ENCODE results near the gene OR7G1. TPM values are rescaled to one million over a fixed set of nuclear protein-coding genes. Genes with fewer than 3 reads are reported as not detected.
A peak's percentile ranks its signal among the peaks of the same experiment; 100 is the strongest.

OR7G1 gene
- polyA plus RNA-seq, 4 donors, result not detected

DNA sequence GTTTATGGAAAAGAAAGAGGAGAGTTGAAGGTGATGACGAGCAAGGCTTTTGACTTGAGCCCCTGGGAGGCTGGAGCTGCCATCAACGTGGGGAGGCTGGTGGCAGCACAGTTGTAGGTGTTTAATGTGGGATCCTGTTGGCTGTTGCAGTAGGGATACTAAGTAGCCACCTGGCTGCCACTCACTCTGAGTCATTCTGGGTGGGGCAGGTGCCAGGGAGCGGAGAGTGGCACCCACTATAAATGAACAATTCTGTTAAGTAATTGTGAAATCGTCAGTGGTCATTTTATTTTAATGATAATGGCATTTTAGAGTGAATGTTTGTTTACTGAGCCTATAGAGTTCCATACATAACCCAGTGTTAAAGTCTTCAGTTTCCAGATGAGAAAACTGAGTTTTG is 34.4 kb upstream of the OR7G1 start:
- 85 to 93% (median 88%) methylated on average over 4 of the region's 4 CpGs for WGBS, 3 donors
- Histone ChIP-seq H3K9me3 (ENCODE audit: control insufficient read depth in 2 of 2, insufficient read depth in 1 of 2, low read depth in 1 of 2, low read length in 1 of 2) (peaks cover 2 to 78% of the 10 kb centered on the region in 2 donors), H3K4me3 (ENCODE audit: low read depth in 1 of 3, low read length in 3 of 3) (no peak overlapping the region), H3K36me3 (ENCODE audit: control insufficient read depth in 3 of 3, insufficient read depth in 2 of 3, low read depth in 1 of 3, low read length in 3 of 3) (peaks cover 2 to 37% (median 7%) of the 10 kb centered on the region in 3 donors), H3K4me1 (ENCODE audit: control insufficient read depth in 3 of 3, insufficient read depth in 2 of 3, low read depth in 1 of 3, low read length in 2 of 3) (no peaks in the 10 kb centered on the region), H3K27ac (ENCODE audit: low read depth in 1 of 3, low read length in 2 of 3) (no peak overlapping the region), H3K27me3 (ENCODE audit: control insufficient read depth in 3 of 3, insufficient read depth in 3 of 3, low read length in 3 of 3) (no peaks in the 10 kb centered on the region)
- FAIRE-seq (no peak), DNase-seq (peak in 1 of 2 donors; percentile 5)

GRCh38 chr19:9148697-9149096 is 33.1 kb upstream of the OR7G1 start:
- Histone ChIP-seq H3K4me3 (ENCODE audit: low read depth in 1 of 3, low read length in 3 of 3) (no peak overlapping the region), H3K27me3 (ENCODE audit: control insufficient read depth in 3 of 3, insufficient read depth in 3 of 3, low read length in 3 of 3) (no peaks in the 10 kb centered on the region), H3K27ac (ENCODE audit: low read depth in 1 of 3, low read length in 2 of 3) (no peak overlapping the region), H3K36me3 (ENCODE audit: control insufficient read depth in 3 of 3, insufficient read depth in 2 of 3, low read depth in 1 of 3, low read length in 3 of 3) (peaks cover 2 to 35% (median 4%) of the 10 kb centered on the region in 3 donors), H3K9me3 (ENCODE audit: control insufficient read depth in 2 of 2, insufficient read depth in 1 of 2, low read depth in 1 of 2, low read length in 1 of 2) (peaks cover 2 to 80% of the 10 kb centered on the region in 2 donors), H3K4me1 (ENCODE audit: control insufficient read depth in 3 of 3, insufficient read depth in 2 of 3, low read depth in 1 of 3, low read length in 2 of 3) (no peaks in the 10 kb centered on the region)
- DNase-seq (no peak), FAIRE-seq (no peak)
- 96 to 98% (median 97%) methylated on average over 3 of the region's 3 CpGs for WGBS, 3 donors

DNA sequence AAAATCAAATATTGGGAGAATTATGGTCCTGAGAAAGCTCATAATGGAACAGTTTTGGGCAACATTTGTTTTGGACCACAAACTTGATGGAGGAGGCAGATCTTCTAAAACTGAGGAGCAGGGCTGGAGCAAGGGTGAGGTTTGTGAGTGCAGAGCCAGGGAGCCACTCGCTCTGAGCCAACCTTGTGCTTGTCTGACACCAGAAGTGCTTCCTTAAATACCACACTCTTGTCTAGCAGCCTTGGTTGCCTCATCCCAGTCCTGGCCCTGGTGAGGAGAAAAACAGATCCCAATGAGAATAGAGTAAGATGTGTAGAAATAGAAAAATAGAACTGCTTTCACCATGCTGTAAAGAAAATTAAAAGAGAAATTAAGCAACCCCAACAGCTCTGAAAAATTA is 31.3 kb upstream of the OR7G1 start:
- H3K27ac ChIP-seq (ENCODE audit: low read depth in 1 of 3, low read length in 2 of 3), result no peak overlapping the region
- H3K4me3 ChIP-seq (ENCODE audit: low read depth in 1 of 3, low read length in 3 of 3), result no peak overlapping the region
- H3K27me3 ChIP-seq (ENCODE audit: control insufficient read depth in 3 of 3, insufficient read depth in 3 of 3, low read length in 3 of 3), result no peaks in the 10 kb centered on the region
- H3K36me3 ChIP-seq (ENCODE audit: control insufficient read depth in 3 of 3, insufficient read depth in 2 of 3, low read depth in 1 of 3, low read length in 3 of 3), result peaks cover 0 to 30% (median 2%) of the 10 kb centered on the region in 3 donors
- FAIRE-seq (no peak), DNase-seq (no peak)
- H3K4me1 ChIP-seq (ENCODE audit: control insufficient read depth in 3 of 3, insufficient read depth in 2 of 3, low read depth in 1 of 3, low read length in 2 of 3), result peaks cover 0 to 2% (median 0%) of the 10 kb centered on the region in 3 donors
- 93 to 100% (median 100%) methylated on average over 1 of the region's 1 CpG for WGBS, 3 donors
- peaks cover 2 to 62% of the 10 kb centered on the region in 2 donors for H3K9me3 ChIP-seq (ENCODE audit: control insufficient read depth in 2 of 2, insufficient read depth in 1 of 2, low read depth in 1 of 2, low read length in 1 of 2)

DNA sequence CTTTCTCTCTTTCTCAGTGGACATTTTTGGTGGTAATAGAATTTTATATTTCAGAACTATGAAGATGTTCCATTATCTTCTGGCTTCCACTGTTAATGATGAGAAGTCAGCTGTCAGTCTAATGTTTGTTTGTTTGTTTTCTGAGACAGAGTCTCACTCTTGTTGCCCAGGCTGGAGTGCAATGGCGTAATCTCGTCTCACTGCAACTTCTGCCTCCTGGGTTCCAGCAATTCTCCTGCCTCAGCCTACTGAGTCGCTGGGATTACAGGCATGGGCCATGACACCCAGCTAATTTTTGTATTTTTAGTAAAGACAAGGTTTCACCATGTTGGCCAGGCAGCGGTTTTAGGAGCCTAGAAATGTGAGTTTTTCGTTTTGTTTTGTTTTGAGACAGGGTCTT is 29.4 kb upstream of the OR7G1 start:
- H3K27ac ChIP-seq (ENCODE audit: low read depth in 1 of 3, low read length in 2 of 3), result no peak overlapping the region
- no peaks in the 10 kb centered on the region for H3K27me3 ChIP-seq (ENCODE audit: control insufficient read depth in 3 of 3, insufficient read depth in 3 of 3, low read length in 3 of 3)
- peaks cover 0 to 2% (median 2%) of the 10 kb centered on the region in 3 donors for H3K4me1 ChIP-seq (ENCODE audit: control insufficient read depth in 3 of 3, insufficient read depth in 2 of 3, low read depth in 1 of 3, low read length in 2 of 3)
- no peak for DNase-seq
- H3K4me3 ChIP-seq (ENCODE audit: low read depth in 1 of 3, low read length in 3 of 3), result no peak overlapping the region
- 98 to 99% (median 99%) methylated on average over 5 of the region's 5 CpGs for WGBS, 3 donors
- peaks cover 0 to 26% (median 2%) of the 10 kb centered on the region in 3 donors for H3K36me3 ChIP-seq (ENCODE audit: control insufficient read depth in 3 of 3, insufficient read depth in 2 of 3, low read depth in 1 of 3, low read length in 3 of 3)
- no peak for FAIRE-seq
- peaks cover 2 to 47% of the 10 kb centered on the region in 2 donors for H3K9me3 ChIP-seq (ENCODE audit: control insufficient read depth in 2 of 2, insufficient read depth in 1 of 2, low read depth in 1 of 2, low read length in 1 of 2)

DNA sequence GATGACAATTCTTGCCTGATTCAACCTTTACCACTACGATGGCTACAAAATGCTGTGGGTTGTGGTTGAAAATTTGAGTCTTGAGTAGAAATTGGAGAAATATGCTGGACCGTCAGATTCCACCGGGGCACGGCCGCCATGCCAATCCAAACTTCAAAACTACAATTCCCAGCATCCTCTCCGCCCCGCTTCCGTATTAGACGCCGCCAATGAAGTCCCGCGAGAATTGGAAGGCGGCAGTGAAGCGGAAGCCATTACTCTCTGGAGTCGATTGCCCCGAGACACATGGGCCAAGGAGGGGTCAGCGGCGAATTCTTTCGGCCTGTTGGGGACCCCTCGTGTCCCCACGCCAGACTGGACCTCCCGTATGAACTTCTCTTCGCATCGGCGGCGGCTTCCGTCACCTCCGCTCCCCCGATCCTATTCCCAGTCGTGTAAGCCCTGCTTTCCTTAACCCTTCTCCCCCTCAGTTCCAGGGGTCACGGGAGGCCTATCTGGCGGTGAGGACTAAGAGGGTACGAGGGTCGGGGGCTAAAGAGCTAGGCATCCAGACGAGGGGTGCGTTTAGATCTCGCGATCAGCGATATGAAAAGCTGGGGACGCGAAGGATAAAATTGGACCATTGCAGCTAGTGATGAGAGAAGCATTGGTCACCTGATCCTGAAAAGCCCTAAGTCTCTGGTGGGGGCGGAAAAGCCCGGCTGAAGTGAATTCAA is 24.8 kb upstream of the OR7G1 start, which contains the start of gene ZNF317:
Gene ZNF317 (plus strand): TSS at position 239 of the 716 bp plus-strand sequence. CDS start 15,620 bp downstream, outside the sequence.
- H3K36me3 ChIP-seq (ENCODE audit: control insufficient read depth in 3 of 3, insufficient read depth in 2 of 3, low read depth in 1 of 3, low read length in 3 of 3), result peaks cover 0 to 7% (median 0%) of the 10 kb centered on the region in 3 donors
- WGBS, 3 donors, result 0% methylated on average over 43 of the region's 43 CpGs
- peaks cover 2 to 11% of the 10 kb centered on the region in 2 donors for H3K9me3 ChIP-seq (ENCODE audit: control insufficient read depth in 2 of 2, insufficient read depth in 1 of 2, low read depth in 1 of 2, low read length in 1 of 2)
- H3K4me3 ChIP-seq (ENCODE audit: low read depth in 1 of 3, low read length in 3 of 3), result peak within 1 kb of the TSS; percentile 67 to 94 (median 88)
- FAIRE-seq, result no peak
- peaks cover 0 to 4% (median 2%) of the 10 kb centered on the region in 3 donors for H3K4me1 ChIP-seq (ENCODE audit: control insufficient read depth in 3 of 3, insufficient read depth in 2 of 3, low read depth in 1 of 3, low read length in 2 of 3)
- H3K27me3 ChIP-seq (ENCODE audit: control insufficient read depth in 3 of 3, insufficient read depth in 3 of 3, low read length in 3 of 3), result no peaks in the 10 kb centered on the region
- peak within 1 kb of the TSS; percentile 45 to 86 (median 62) for H3K27ac ChIP-seq (ENCODE audit: low read depth in 1 of 3, low read length in 2 of 3)
- DNase-seq, result peak; percentile 95 to 97

- no peak for FAIRE-seq
- H3K27ac ChIP-seq (ENCODE audit: low read depth in 1 of 3, low read length in 2 of 3), result no peak overlapping the region
These were observed 24.1 kb upstream of the OR7G1 start for GRCh38 chr19:9139609-9140158.

GRCh38 chr19:9132422-9132821 is 16.9 kb upstream of the OR7G1 start:
- no peak for FAIRE-seq
- Histone ChIP-seq H3K27ac (ENCODE audit: low read depth in 1 of 3, low read length in 2 of 3) (no peak overlapping the region), H3K27me3 (ENCODE audit: control insufficient read depth in 3 of 3, insufficient read depth in 3 of 3, low read length in 3 of 3) (no peaks in the 10 kb centered on the region), H3K9me3 (ENCODE audit: control insufficient read depth in 2 of 2, insufficient read depth in 1 of 2, low read depth in 1 of 2, low read length in 1 of 2) (no peaks in the 10 kb centered on the region), H3K36me3 (ENCODE audit: control insufficient read depth in 3 of 3, insufficient read depth in 2 of 3, low read depth in 1 of 3, low read length in 3 of 3) (no peaks in the 10 kb centered on the region), H3K4me3 (ENCODE audit: low read depth in 1 of 3, low read length in 3 of 3) (no peak overlapping the region), H3K4me1 (ENCODE audit: control insufficient read depth in 3 of 3, insufficient read depth in 2 of 3, low read depth in 1 of 3, low read length in 2 of 3) (no peaks in the 10 kb centered on the region)
- 56 to 70% (median 61%) methylated on average over 5 of the region's 5 CpGs for WGBS, 3 donors
- no peak for DNase-seq

More at GRCh38 chr19:9139609-9140158, 24.1 kb upstream of the OR7G1 start:
- WGBS, 3 donors, result 30 to 32% (median 32%) methylated on average over 8 of the region's 8 CpGs
- no peaks in the 10 kb centered on the region for H3K27me3 ChIP-seq (ENCODE audit: control insufficient read depth in 3 of 3, insufficient read depth in 3 of 3, low read length in 3 of 3)
- peak overlapping the region; percentile 12 to 94 (median 88) for H3K4me3 ChIP-seq (ENCODE audit: low read depth in 1 of 3, low read length in 3 of 3)
- DNase-seq, result no peak
- peaks cover 0 to 4% of the 10 kb centered on the region in 2 donors for H3K9me3 ChIP-seq (ENCODE audit: control insufficient read depth in 2 of 2, insufficient read depth in 1 of 2, low read depth in 1 of 2, low read length in 1 of 2)
- H3K36me3 ChIP-seq (ENCODE audit: control insufficient read depth in 3 of 3, insufficient read depth in 2 of 3, low read depth in 1 of 3, low read length in 3 of 3), result peaks cover 0 to 2% (median 0%) of the 10 kb centered on the region in 3 donors
- H3K4me1 ChIP-seq (ENCODE audit: control insufficient read depth in 3 of 3, insufficient read depth in 2 of 3, low read depth in 1 of 3, low read length in 2 of 3), result peaks cover 0 to 4% (median 2%) of the 10 kb centered on the region in 3 donors

DNA sequence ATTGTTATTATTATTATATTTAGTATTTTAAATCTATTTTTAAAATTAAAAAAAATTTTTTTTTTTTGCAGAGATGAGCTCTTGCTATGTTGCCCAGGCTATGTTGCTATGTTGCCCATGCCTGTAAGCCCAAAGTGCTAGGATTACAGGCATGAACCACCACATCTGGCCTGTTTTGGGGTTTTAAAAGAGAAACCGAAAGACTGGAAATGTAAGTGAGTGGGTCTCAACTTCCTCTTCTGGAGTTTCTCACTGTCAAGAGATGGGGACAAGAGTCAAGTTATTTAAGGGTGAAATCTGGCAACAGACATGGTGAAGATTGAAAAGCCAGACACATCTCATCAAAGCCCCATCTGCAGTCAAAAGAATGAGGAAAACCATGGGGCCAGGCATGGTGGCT is 15.4 kb upstream of the OR7G1 start:
- Histone ChIP-seq H3K36me3 (ENCODE audit: control insufficient read depth in 3 of 3, insufficient read depth in 2 of 3, low read depth in 1 of 3, low read length in 3 of 3) (no peaks in the 10 kb centered on the region), H3K27me3 (ENCODE audit: control insufficient read depth in 3 of 3, insufficient read depth in 3 of 3, low read length in 3 of 3) (no peaks in the 10 kb centered on the region), H3K4me1 (ENCODE audit: control insufficient read depth in 3 of 3, insufficient read depth in 2 of 3, low read depth in 1 of 3, low read length in 2 of 3) (no peaks in the 10 kb centered on the region), H3K9me3 (ENCODE audit: control insufficient read depth in 2 of 2, insufficient read depth in 1 of 2, low read depth in 1 of 2, low read length in 1 of 2) (no peaks in the 10 kb centered on the region), H3K27ac (ENCODE audit: low read depth in 1 of 3, low read length in 2 of 3) (no peak overlapping the region), H3K4me3 (ENCODE audit: low read depth in 1 of 3, low read length in 3 of 3) (no peak overlapping the region)
- FAIRE-seq, result no peak
- no peak for DNase-seq
- 49 to 88% (median 81%) methylated on average over 1 of the region's 1 CpG for WGBS, 3 donors
